Measurements from ENCODE around the gene PRDM9. TPM values are rescaled to one million over a fixed set of nuclear protein-coding genes. Genes with fewer than 3 reads are reported as not detected.
"Not testable (repeated sequence)": the region's sequence is repeated elsewhere in the genome, so short reads cannot be mapped to it uniquely, and the experiment has no call there.

Gene PRDM9
- total RNA-seq, 2 experiments from 2014 or later = not detected

GRCh38 chr5:23496576-23496975, 10.8 kb upstream of the PRDM9 start:
- CTCF ChIA-PET = no interaction called here
- DNase-seq = no peak
- POLR2A ChIA-PET = no interaction called here
- Mint-ChIP-seq H3K4me3 (no peak overlapping the region), H3K36me3 (ENCODE audit: low read depth) (no peaks in the 10 kb centered on the region), H3K27me3 (no peaks in the 10 kb centered on the region), H3K9me3 (peaks cover 13% of the 10 kb centered on the region), H3K27ac (no peak overlapping the region), H3K4me1 (no peaks in the 10 kb centered on the region)

DNA sequence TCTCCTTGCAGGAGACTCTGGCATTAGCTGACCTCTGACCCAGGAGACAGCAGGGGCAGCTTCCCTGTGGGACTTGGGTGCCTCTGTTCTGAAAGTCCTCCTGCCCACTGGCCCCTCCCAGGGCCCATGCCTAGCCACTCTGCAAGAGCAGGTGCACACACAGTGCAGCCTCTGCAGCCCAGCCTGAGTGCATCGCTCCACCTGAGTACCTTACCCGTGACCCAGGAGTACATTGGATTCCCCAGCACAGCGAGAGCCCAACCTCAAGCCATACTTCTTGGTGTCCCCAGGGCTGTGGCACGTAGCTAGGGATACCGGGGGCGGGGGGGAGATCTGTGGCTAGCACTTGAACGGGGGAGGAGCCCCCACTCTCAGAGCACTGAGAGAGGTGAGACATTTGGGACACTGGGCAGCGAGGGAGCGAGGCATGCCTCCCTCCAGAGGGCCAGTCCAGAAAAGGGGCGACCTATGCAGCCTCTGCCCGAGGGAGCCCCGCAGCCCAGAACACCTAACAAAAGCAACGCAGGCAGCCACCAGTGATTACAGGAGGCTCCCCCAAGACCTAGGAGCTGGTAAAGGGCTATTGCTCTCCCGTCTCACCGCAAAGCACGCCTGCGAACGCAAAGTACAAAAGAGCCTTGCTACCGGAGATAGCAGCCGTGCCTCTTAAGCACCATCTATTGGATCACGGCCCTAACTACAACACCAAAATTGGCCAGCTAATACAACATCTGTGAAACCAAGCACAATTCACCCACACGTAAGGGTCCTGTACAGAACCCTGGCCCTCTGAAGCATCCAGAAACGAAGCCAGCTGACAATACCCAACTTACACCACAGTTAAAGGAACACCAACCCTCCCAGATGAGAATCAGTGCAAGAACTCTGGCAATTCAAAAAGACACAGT, 826 bp upstream of the PRDM9 start:
- no peaks in the 10 kb centered on the region for H3K4me1 Mint-ChIP-seq
- ChIA-PET CTCF (no interaction called here), POLR2A (no interaction called here)
- H3K27me3 Mint-ChIP-seq = no peaks in the 10 kb centered on the region
- peaks cover 19% of the 10 kb centered on the region for H3K9me3 Mint-ChIP-seq
- DNase-seq = no peak
- no peak overlapping the region for H3K4me3 Mint-ChIP-seq
- no peak overlapping the region for H3K27ac Mint-ChIP-seq
- no peaks in the 10 kb centered on the region for H3K36me3 Mint-ChIP-seq (ENCODE audit: low read depth)

GRCh38 chr5:23510434-23510833, 3.0 kb downstream of the PRDM9 start:
- H3K27ac Mint-ChIP-seq; DNase-seq; H3K27me3 Mint-ChIP-seq; H3K4me3 Mint-ChIP-seq; H3K36me3 Mint-ChIP-seq (ENCODE audit: low read depth); POLR2A ChIA-PET; H3K4me1 Mint-ChIP-seq; CTCF ChIA-PET: not testable (repeated sequence)
- H3K9me3 Mint-ChIP-seq = peaks cover 26% of the 10 kb centered on the region

- Mint-ChIP-seq H3K27ac (no peak overlapping the region), H3K27me3 (no peaks in the 10 kb centered on the region), H3K36me3 (ENCODE audit: low read depth) (no peaks in the 10 kb centered on the region), H3K9me3 (peaks cover 17% of the 10 kb centered on the region), H3K4me1 (no peaks in the 10 kb centered on the region), H3K4me3 (no peak overlapping the region)
- no peak for DNase-seq
- POLR2A ChIA-PET = no interaction called here
- CTCF ChIA-PET = no interaction called here
Measured at GRCh38 chr5:23522553-23522952, 15.1 kb downstream of the PRDM9 start.

DNA sequence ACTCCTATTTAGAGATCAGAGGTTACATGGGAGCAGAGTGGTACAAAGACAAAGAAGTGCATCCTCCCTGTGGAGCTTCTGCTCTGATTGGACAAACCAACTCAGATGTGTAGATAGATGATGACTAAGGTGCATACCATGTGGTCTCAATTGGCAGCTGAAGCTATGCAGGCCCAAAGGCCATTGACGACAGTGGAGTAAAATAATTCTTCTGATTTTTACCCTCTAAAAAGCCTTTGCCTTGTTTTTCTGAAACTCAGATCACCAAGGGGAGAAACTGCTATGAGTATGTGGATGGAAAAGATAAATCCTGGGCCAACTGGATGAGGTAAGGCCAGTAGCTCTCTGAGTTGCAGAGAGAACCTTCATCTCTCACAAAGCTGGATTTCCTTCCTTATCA, 15.6 kb downstream of the PRDM9 start:
- ChIA-PET CTCF (no interaction called here), POLR2A (no interaction called here)
- Mint-ChIP-seq H3K4me3 (no peak overlapping the region), H3K36me3 (ENCODE audit: low read depth) (no peaks in the 10 kb centered on the region), H3K27me3 (no peaks in the 10 kb centered on the region), H3K27ac (no peak overlapping the region), H3K9me3 (peaks cover 19% of the 10 kb centered on the region), H3K4me1 (no peaks in the 10 kb centered on the region)
- no peak for DNase-seq

- Mint-ChIP-seq H3K4me1 (no peaks in the 10 kb centered on the region), H3K9me3 (peaks cover 20% of the 10 kb centered on the region), H3K4me3 (no peak overlapping the region), H3K36me3 (ENCODE audit: low read depth) (no peaks in the 10 kb centered on the region), H3K27me3 (no peaks in the 10 kb centered on the region), H3K27ac (no peak overlapping the region)
- ChIA-PET CTCF (no interaction called here), POLR2A (no interaction called here)
- DNase-seq = no peak
Measured at GRCh38 chr5:23523998-23524397, 16.6 kb downstream of the PRDM9 start.

DNA sequence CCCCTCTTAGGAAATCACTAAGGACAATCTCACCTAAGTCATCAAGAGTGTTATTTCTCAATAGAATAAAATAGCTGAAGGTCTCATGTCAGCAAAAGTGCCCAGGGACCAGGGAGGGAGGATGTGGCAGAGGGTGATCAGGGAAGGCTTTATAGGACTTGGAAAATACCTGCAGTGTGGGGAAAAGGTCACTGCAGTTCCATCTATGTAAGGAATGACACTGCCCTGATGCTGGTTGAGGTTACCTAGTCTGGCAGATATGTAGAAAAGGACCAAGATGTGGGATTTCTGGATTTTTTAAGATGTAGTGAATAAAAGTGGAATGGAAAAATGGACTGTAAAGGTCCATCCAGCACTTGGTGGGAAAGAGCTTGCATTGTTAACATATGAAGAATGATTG, 18.3 kb downstream of the PRDM9 start:
- H3K9me3 Mint-ChIP-seq = peaks cover 16% of the 10 kb centered on the region
- ChIA-PET POLR2A (no interaction called here), CTCF (no interaction called here)
- DNase-seq = no peak
- H3K27me3 Mint-ChIP-seq = no peaks in the 10 kb centered on the region
- no peak overlapping the region for H3K27ac Mint-ChIP-seq
- no peaks in the 10 kb centered on the region for H3K36me3 Mint-ChIP-seq (ENCODE audit: low read depth)
- H3K4me1 Mint-ChIP-seq = no peaks in the 10 kb centered on the region
- H3K4me3 Mint-ChIP-seq = no peak overlapping the region

GRCh38 chr5:23526616-23527015, 19.2 kb downstream of the PRDM9 start:
- H3K27me3 Mint-ChIP-seq; POLR2A ChIA-PET; H3K27ac Mint-ChIP-seq; H3K4me1 Mint-ChIP-seq; CTCF ChIA-PET; H3K4me3 Mint-ChIP-seq; H3K36me3 Mint-ChIP-seq (ENCODE audit: low read depth); DNase-seq: not testable (repeated sequence)
- H3K9me3 Mint-ChIP-seq = peaks cover 16% of the 10 kb centered on the region

GRCh38 chr5:23527216-23527920, 20.0 kb downstream of the PRDM9 start:
- peaks cover 16% of the 10 kb centered on the region for H3K9me3 Mint-ChIP-seq
- DNase-seq; H3K4me3 Mint-ChIP-seq; H3K27ac Mint-ChIP-seq; H3K36me3 Mint-ChIP-seq (ENCODE audit: low read depth); CTCF ChIA-PET; H3K27me3 Mint-ChIP-seq; POLR2A ChIA-PET; H3K4me1 Mint-ChIP-seq: not testable (repeated sequence)

DNA sequence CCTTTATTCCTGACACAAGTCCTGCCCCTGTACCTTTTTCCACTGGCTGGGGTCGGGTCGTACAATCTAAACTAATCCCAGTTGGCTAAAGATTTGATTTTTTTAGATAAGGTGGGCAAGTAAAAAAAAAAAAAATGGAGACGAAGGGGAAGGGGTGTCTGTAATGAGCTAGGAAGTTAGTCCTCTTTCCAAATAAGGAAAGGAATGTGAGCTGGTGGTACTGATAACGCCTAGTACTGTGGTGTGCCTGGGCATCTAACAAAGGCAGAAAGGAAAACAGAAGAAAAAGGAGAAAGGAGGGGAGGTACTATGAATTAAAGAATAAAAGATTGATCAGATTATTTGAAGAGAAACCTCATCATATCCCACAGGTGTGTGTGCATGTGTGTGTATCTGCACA, 21.3 kb downstream of the PRDM9 start:
- POLR2A ChIA-PET = no interaction called here
- no peaks in the 10 kb centered on the region for H3K4me1 Mint-ChIP-seq
- no peaks in the 10 kb centered on the region for H3K27me3 Mint-ChIP-seq
- DNase-seq = no peak
- H3K4me3 Mint-ChIP-seq = no peak overlapping the region
- no peaks in the 10 kb centered on the region for H3K36me3 Mint-ChIP-seq (ENCODE audit: low read depth)
- CTCF ChIA-PET = no interaction called here
- no peak overlapping the region for H3K27ac Mint-ChIP-seq
- H3K9me3 Mint-ChIP-seq = peaks cover 16% of the 10 kb centered on the region

- H3K27ac Mint-ChIP-seq = no peak overlapping the region
- H3K27me3 Mint-ChIP-seq = no peaks in the 10 kb centered on the region
- CTCF ChIA-PET = no interaction called here
- POLR2A ChIA-PET = no interaction called here
- no peaks in the 10 kb centered on the region for H3K36me3 Mint-ChIP-seq (ENCODE audit: low read depth)
- no peaks in the 10 kb centered on the region for H3K4me1 Mint-ChIP-seq
- no peak for DNase-seq
- H3K9me3 Mint-ChIP-seq = peaks cover 12% of the 10 kb centered on the region
- H3K4me3 Mint-ChIP-seq = no peak overlapping the region
Measured at GRCh38 chr5:23530571-23530970, 23.2 kb downstream of the PRDM9 start.

- no peaks in the 10 kb centered on the region for H3K27me3 Mint-ChIP-seq
- no peak for DNase-seq
- no peak overlapping the region for H3K4me3 Mint-ChIP-seq
- no peaks in the 10 kb centered on the region for H3K4me1 Mint-ChIP-seq
- no peaks in the 10 kb centered on the region for H3K36me3 Mint-ChIP-seq (ENCODE audit: low read depth)
- CTCF ChIA-PET = no interaction called here
- H3K9me3 Mint-ChIP-seq = peaks cover 15% of the 10 kb centered on the region
- POLR2A ChIA-PET = no interaction called here
- no peak overlapping the region for H3K27ac Mint-ChIP-seq
Measured at GRCh38 chr5:23571059-23571458, 63.6 kb downstream of the PRDM9 start.

All from activated CD4-positive, alpha-beta memory T cell treated with anti-CD3 and anti-CD28 coated beads, Interleukin-2, amount 10 ng/mL, durations not matched to agents 7 days and 5 days (primary cell).